NCI-H1694 treated with DMSO at 0.1 percent for 48 hours (cell line): ENCODE measurements around the gene SELP.

Source experiments
- DNase-seq: peaks from one replicate; lab custom pipeline; 2025; lab: John Stamatoyannopoulos, UW

SELP gene

DNA sequence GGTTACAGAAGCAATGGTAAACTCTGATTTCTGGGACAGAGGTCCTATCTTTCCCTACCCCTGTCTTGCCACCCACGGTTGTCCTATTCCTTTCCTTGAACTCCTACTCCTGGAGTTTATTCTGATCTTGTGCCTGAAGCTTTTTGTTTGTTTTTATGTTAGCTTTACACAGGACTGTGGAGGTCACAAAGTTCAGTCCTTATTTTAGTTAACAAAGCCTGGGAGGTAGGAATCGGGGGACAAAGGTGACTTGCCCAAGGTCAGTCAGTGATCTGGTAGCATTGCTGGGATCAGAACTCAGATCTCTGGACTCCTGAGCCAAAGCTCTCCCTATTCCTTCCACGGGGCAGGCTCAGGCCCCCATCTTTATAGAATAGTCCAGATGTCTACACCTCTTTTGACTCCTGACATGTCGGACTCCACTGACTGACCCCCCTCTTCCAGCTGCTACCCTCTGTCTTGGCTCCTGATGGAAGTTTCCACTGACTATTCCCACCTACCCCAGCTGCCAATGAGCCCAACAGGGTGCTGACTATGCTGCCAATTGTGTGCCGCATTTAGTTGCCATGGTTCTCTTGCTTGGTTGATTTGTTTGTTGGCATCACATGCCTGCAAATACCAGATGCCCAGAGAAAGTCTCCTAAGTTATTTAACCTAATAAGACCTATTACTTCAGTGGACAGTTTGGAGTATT lies 53.5 kb downstream of the SELP start:
- peak; percentile 81 for DNase-seq

DNA sequence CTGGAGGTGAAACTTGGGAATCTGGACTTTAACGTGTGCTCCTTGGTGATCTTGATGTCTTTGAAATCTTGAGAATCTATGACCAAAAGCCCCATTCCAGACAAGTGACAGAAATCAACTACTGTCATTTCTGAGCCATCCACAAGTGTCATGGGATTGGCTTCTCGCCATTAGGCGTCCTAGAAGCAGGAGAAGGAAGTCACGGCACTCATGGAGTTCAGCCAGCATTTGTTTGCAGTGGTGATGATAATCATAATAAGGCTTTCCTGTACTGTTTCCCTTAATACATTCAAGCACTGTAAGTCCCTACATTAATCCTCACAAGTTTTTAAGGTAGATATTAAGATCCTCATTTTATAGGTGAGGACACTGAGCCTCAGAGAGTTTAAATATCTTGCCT lies 55.6 kb downstream of the SELP start:
- DNase-seq = no peak

DNA sequence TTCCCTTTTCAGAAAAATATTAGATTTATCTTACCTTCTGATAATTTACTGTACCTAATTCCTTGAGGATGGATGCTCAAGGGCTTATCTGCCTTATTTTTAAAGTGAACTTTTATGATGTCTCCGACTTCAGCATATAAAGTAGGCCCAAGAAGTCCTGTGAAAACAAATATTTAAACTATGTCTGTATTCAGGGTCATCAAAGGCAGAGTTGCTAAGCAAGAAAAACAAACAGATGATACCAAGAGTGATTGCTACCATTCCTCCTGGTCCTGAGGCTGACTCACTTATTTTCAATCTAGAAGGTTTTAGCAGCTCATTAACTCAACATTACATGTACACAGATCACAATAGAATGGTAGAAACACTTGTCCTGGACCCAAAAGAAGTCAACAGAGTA lies 57.7 kb downstream of the SELP start:
- no peak for DNase-seq

DNA sequence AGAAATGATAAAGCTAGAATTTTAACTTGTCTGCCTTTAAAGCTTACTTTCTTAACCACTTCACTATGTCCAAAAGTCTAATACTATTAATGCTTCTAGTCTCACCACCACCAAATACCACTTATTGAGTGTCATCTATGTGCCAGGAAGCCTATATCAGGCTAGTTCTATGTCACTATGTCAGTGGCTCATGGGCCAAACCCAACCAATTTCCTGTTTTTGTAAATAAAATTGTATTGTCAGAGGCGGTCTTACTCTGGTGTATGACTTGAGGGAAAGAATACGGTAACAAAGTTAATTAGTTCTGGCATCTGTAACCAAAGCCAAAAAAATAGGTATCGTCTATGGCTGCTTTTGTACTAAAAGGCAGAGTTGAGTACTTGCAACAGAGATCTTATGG lies 58.5 kb downstream of the SELP start:
- no peak for DNase-seq

DNA sequence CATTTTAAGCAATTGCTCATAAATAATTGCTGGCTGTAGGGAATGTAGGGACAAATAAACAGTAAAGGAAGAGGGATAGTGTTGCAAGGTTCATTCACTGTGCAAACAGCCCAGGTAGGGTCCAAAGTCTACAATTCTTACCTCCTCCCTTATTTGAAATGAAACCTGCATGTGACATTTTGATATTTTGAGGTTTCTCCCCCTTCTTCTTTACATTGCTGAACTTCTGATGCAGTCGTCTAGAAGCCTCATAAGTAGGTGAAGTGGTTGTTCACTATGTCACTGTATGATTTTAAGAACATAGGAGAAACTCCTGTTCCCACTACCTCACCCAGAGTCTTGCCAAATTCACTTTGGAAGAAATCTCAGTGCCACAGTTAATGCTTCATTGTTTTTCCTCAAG lies 59.8 kb downstream of the SELP start:
- DNase-seq = no peak

DNA sequence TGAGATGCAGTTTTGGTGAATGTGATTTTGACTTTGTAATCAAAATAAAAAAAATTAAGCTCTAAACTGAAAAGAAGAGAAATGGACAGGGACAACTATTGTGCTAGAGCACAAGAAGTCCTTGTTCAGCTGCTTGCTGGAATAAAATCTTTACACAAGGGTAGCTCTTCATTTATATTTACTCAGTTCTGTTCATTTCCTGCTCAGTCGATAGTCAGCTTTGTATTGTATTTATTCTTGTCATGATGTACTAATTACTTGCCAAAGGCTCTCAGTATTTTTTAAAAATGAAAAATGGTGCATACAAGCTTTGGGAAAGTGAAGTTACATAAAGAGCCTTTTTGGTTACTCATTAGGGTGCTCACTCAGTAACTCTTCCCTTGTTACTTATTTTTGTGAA lies 61.4 kb downstream of the SELP start:
- no peak for DNase-seq

DNA sequence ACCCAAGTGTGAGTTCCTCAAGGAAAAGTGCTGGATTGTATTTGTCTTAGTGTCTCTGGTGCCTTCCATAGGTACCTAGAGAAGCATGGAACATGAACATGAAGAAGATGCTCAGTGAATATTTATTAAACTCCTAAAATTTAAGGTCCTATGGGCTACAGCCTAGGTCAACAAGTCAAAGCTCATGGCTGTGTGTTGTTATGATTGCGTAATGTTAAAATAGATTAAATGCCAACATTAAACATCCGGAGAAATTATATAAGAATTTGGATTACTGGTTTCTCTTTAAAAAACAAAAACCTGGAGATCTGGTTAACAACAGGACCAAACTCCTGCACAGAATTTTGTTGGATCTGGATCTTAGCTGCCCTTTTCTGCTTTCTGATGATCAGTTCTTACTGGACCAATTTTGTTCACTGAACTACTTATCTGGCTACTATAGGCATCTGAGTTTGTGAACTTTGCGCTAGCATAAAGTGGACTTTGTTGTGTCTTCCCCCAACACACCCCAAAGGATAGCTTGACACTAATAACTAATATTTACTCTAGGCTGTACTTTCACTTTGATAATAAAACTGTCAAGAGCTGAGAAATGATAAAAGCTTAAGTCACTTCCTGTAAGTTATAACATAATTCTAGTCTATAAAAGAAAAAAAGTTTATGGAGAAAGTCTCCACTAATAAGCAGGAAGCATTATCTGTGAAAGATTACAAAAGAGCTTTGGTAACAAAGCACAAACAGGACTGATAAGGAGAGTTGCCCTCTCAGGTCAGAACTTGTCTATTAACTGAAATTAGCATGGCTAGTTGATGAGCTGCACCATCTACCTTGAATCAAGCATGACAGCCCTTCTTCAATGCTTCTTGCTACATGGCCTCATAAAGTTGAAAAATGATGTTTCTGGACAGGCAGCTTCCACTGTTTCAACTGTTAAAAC lies 64.3 kb downstream of the SELP start:
- DNase-seq = no peak

DNA sequence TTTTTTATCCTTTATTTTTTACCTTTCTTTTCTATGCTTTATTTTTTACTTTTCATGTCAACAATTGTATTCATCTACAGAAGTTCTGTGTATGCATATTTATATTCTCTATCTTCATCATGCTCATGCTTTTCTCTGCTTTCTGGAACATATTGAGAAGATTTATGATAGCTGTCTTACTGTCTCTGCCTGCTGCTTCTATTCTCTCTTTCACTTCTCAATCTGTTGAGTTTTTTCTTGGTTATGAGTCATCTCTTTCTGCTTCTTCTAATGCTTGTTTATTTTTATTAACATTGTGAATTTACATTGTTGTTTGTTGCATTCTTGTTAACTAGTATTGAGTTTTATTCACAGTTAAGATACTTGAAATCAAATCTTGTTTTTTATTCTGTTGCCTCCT lies 66.3 kb downstream of the SELP start:
- DNase-seq = no peak

DNA sequence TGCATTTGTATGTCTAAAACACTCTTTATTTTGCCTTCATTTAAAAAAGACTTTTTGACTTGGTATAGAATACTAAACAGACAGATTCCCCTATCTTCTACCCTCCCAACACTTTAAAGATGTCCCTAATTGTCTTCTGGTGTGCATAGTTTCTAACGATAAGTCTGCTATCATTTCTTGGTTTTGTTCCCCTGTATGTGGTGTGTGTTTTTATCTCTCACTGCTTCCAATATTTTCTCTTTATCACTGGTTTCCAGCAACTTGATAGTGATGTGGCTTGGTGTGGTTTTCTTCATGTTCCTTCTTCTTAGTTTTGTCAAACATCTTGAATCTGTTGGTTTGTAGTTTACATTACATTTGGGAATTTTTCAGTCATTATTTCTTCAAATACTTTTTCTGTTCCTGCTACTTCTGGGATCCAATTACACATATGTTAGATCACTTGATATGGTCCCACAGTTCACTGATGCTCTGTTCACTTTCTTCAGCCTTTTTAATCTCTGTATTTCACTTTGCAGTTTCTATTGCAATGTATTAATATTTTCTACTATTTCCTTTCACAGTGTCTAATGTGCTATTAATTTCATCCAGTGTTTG lies 66.8 kb downstream of the SELP start:
- DNase-seq = no peak

DNA sequence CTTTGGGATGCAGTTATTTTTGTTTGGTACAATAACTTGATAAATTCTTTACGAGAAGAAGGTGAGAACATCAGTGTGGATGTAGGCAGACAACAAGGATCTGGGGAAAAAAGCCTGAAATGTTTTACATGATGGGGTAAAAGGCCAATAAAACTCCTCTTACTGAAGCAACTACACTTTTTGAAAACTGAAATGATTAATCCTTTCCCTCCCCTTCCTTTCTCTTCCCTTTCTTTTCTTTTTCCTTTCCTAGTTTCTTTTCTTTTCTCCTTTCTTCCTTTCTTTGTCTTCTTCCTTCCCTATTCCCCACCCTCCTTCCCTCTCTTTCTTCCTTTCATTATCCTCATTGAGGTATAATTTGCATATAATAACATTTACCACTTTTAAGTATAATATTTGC lies 68.2 kb downstream of the SELP start:
- no peak for DNase-seq

DNA sequence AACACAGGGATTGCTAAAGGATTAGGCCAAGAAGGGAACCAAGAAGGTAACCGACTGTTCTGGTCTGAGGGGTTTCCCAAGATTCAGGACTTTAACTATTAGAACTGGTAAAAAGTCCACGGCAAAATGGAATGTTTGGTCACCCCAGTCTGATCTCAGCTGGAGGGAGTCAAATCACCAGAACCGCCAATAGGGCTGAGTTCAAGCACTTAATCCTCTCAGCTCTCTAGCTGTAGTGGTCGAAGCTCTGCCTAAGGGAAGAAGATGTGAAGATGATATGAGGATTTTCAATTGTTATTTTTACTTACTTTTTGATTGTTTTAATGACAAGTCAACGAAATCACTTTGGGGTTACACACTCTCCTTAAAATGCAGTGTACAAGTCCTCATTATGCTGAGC lies 72.8 kb downstream of the SELP start:
- no peak for DNase-seq

DNA sequence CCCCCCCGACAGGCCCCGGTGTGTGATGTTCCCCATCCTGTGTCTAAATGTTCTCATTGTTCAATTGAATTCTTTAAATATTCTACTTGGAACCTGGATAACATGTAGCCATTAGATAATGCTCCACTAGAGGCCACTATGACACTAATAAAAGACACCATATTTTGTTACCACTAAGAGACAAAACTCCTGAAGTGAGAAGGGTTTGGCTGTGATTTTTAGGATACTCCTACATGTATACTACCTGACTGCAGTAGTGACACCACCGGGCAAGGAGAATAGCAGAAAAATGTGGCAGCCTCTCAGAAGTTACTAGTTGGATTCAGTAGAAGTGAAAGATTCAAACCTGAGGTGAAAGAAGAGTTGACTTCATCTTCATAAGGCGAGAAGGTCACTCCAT lies 79.6 kb downstream of the SELP start:
- peak; percentile 75 for DNase-seq

DNA sequence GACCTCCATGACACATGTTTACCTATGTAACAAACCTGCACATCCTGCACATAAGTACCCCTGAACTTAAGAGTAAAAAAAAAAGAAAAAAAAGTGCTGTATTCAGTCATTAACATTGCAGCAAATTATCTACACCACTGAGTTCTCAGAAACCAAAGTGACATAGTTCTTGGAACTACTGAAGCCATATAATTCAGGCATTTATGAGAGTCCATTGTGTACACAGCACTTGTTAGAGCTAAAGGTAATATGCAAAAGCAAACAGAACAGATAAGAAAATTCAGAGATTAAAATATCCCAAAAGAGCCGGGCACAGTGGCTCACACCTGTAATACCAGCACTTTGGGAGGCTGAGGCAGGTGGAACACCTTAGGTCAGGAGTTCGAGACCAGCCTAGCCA lies 81.6 kb downstream of the SELP start:
- no peak for DNase-seq

DNA sequence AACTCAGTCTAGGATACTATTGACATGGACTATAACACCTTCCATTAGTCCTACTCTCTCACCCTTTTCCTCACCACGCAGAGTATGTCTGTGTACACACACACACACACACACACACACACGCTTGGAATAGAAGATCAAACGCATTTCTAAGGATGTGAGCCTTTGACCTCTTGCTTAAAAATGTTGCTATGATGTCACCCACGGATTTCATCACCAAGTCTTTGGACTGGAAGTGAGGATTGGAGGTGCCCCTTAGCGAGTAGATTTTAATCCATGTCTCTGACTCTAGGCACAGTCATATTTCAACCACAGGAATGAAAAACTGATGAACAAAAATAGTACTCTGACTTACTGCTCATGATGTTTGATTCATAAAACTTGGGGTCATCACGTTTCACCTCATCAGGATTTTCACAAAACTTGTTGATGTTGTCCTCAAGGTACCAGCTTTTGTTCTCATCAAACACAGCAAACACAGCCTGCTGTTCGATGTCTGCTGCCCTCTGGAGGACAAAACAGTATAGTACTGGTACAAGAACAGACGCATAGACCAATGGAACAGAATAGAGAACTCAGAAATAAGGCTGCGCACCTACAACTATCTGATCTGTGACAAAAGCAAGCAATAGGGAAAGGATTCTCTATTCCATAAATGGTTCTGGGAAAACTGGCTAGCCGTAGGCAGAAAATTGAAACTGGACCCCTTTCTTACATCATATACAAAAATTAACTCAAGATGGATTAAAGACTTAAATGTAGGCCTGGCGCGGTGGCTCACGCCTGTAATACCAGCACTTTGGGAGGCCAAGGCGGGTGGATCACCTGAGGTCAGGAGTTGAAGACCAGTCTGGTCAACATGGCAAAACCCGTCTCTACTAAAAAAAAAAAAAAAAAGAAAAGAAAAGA lies 83.6 kb downstream of the SELP start:
- DNase-seq = peak; percentile 79

DNA sequence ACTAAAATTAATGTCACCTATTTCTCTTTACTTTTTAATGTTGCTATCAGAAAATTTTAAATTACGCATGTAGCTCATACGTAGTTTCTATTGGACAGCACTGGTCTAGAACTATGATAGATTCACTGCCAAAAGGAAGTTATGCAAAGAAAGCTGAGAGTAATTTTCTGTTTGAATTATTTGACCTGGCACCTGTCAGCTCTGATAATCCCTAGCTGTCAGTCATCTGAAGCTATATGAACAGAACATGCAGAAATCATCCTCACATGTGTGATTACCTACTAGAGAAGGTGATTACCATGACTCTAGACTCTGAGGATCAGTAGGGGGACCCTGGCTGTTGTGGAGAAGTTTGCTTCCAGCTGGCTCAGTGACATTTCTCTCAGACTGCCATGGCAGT lies 84.5 kb downstream of the SELP start:
- no peak for DNase-seq

DNA sequence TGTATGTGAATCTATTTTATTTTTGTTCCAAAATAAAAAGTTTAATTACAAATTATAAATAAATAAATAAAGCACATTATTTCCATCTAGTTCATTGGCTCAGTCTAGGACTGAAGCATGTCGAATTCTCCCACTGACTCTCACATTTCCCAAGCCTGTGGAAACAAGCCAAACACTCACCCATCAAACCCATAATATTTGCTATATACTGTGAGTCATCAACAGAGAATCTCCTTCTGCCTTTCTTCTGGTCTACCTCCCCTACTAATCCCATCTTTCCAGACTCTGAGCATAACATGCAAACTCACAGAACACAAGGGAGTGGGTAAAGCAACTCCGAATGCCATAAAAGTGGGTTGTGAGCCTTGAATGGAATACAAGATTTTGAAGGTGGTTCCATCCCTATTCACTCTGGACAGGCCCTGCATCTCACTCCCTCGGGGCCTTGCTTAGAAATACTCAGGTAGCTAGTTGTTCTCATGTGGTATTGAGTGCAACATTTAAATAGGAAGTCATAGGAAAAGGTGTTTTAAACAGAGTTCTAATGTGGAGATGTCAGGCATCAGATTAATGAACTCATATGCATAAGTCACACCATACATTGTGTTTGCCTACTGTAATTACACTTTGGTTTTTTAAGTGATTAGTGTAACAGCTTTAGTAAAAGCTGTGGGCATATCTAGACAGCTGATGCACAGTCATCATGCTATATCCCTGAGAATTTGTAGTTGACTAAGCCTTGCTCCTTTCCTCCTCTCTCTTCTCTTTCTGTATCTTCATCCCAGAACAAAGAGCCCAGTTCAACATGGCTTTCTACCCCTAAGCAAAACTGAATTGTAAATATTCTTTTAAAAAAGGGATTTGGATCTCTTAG lies 90.7 kb downstream of the SELP start:
- no peak for DNase-seq
